Measurements from ENCODE around the gene PGAP6. TPM values are rescaled to one million over a fixed set of nuclear protein-coding genes. Genes with fewer than 3 reads are reported as not detected.

The PGAP6 gene
- total RNA-seq, 4 donors from 2014 or later, result 18.3 to 43.5 (median 28.3) TPM

DNA sequence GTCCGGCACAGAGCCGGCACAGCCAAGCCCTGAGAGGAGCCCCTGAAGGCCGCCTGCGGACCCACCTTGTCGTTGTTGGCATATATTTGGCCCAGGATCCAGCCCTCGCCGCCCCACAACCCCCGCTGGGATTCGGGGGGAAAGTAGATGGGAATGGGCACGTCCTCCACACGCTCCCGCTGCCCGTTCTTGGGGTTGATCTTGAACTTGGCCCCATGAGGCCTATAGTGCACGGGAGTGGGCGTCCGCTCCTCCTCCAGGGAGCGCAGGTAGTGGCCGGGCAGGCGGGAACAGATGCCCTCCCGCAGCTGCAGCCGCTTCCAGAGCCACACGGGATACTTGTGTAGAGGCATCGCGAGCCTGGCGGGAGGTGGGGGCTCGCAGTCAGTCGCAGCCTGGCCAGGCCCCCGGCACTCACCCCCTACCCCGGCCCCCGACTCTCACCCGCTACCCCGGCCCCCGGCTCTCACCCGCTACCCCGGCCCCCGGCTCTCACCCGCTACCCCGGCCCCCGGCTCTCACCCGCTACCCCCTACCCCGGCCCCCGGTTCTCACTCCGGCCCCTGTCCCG is 11.8 kb downstream of the PGAP6 start:
- TF ChIP-seq, protein P1, sequence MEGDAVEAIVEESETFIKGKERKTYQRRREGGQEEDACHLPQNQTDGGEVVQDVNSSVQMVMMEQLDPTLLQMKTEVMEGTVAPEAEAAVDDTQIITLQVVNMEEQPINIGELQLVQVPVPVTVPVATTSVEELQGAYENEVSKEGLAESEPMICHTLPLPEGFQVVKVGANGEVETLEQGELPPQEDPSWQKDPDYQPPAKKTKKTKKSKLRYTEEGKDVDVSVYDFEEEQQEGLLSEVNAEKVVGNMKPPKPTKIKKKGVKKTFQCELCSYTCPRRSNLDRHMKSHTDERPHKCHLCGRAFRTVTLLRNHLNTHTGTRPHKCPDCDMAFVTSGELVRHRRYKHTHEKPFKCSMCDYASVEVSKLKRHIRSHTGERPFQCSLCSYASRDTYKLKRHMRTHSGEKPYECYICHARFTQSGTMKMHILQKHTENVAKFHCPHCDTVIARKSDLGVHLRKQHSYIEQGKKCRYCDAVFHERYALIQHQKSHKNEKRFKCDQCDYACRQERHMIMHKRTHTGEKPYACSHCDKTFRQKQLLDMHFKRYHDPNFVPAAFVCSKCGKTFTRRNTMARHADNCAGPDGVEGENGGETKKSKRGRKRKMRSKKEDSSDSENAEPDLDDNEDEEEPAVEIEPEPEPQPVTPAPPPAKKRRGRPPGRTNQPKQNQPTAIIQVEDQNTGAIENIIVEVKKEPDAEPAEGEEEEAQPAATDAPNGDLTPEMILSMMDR (IDR thresholded peaks at IDR 0.05; ENCODE audit: low read depth), result no peak

DNA sequence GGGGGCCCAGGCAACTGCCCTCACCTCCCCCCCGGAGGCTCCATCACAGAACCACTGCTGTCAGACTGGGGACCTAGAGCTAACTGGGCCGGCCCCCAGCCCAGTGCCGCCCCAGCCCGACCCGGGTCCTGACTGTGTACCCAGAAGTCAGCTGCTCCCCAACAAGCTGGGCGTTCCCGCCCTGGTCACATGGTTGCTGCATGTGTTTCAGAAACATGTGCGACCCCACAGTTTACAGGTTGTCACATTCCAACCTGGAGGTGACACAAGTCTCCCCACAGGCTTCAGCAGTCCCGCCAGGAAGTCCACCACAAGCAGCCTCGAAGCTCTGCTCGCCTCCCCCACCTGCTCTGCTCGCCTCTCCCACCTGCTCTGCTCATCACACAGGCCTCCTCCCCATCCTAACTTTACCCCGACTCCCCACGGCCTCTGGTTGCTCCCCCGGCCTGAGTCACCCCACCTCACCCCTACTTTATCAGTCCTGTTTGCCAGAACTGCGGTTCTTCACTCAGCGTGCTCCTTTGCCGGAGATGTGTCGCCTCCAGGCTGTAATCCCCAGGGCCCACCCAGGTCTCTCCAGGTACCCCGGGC is 12.4 kb downstream of the PGAP6 start:
- TF ChIP-seq, protein P1 (IDR thresholded peaks at IDR 0.05; ENCODE audit: low read depth), result no peak

DNA sequence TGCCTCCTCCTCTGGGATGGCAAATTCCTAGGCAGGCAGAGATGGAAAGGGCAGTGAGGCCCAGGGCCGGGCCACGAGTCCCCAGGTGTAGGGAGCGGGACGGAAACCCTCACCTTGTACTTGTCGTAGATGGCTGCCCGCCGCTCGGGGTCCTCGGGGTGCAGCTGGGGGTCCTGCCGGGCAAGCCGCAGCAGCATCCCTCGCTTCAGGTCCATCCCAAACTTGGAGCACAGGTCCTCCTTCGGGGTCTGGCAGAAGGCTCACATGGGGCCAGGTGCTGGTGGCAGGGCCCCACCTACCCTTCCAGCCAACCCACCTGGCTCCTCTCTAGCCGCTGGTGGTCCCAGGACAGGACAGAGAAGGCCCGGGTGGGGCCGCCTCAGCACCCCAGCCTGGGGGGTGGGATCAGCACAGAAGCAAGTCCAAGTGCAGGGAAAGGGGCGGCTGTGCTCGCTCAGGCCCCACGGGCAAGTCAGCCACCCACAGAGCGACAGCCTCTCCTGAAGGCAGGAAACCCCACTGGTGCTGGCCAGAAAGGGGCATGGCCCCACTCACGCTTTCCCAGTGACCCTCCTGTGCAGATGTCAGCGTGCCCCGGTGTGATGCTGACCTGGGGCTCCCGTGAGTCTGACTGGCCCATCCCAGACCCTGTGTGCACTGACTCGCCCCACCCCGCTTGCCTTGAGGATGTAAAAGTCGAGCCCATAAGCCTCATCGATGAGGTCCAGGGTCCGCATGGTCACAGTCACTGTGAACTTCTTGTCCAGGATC is 13.2 kb downstream of the PGAP6 start:
- TF ChIP-seq, protein P1 (IDR thresholded peaks at IDR 0.05; ENCODE audit: low read depth), result no peak

DNA sequence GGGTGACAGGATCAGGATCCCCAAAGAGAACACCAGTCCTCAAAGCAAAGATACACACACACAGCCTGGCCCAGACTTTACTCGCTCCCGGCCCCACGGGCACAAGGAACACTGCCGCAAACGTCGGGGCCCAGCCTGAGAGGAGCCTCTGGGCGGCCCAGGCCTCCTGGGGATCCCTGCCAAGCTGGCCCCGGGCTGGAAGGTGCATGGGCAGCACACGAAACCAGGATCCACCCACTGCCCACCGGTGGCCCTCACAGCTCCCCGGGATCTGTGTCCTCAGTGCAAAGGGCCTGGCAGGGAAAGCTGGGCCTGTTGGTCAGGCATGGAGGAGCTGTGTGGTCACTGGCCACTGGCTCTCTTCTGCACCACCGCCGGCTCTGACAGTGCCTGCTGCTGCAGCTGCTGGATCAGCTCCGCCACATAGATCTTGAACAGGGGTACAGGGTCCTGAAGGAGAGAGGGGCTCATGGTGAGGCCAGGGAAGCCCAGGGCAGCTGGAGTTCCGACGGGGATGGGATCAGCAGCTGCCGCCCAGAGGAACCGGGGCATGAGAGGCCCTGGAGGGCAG is 14.4 kb downstream of the PGAP6 start:
- TF ChIP-seq, protein P1 (IDR thresholded peaks at IDR 0.05; ENCODE audit: low read depth), result no peak

DNA sequence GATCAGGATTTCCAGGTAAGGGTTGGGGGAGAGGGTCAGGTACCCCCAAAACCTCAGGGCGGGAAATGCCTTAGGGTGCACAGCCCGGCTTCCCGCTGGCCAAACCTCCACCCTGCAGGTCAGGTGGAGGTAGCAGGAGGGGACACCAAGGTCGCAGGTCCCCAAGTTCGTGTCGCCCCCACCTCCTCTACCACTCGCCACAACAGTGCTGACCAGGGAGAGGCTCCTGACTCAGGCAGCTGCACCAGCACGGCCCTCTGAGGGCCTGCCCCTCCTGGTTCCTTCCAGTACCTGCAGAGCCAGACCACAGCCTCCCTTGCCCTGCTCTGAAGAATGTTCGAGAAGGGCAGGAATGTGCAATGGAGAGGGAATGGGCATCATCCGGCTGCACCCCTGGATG is 15.3 kb downstream of the PGAP6 start:
- TF ChIP-seq, protein P1 (IDR thresholded peaks at IDR 0.05; ENCODE audit: low read depth), result no peak

DNA sequence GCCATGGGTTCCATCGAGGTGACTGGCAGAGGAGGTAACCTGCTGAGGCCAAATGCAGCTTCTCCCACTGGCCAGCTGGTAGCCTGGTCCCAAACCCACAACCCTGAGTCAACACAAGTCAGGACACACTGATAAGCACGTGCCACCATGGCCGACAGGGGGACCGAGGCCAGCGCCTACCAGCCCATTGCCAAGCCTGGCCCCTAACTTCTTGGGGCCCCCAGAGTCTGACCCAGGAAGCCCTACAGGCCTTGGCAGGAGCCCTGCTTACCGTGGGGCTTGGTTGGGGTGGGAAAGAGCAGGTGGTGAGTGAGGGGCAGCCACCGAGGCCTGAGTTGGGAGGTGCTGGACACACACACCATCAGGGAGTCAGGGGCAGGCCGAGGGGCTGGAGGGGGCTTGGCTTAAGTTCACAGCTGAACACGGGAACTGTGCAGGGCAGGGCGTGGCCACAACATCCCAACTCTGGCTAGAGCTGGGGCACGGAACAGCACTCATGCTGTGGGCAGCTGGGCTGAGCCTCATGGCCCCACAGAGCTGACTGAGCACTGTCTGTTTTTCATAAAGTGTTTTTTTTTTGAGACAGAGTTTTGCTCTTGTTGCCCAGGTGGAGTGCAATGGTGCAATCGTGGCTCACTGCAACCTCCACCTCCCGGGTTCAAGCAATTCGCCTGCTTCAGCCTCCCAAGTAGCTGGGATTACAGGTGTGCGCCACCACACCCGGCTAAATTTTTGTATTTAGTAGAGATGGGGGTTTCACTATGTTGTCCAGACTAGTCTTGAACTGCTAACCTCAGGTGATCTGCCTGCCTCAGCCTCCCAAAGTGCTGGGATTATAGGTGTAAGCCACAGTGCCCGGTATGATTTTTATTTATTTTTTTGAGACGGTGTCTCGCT is 16.9 kb downstream of the PGAP6 start:
- TF ChIP-seq, protein P1 (IDR thresholded peaks at IDR 0.05; ENCODE audit: low read depth), result no peak
